Loucy (cell line): ENCODE data around the gene GATC.

Source experiments
- EZH2phosphoT487 ChIP-seq: fragments of 200-600 bp; IDR thresholded peaks from 2 replicates; pipeline ENCODE4 v1.6.1; 2018; ENCODE audit warnings: antibody characterized with exemption, mild to moderate bottlenecking, moderate library complexity, borderline replicate concordance
- TF ChIP-seq, protein P1 (sequence below): fragments of 200-600 bp; sonication (generic); conservative IDR thresholded peaks from 2 replicates; pipeline ENCODE4 v1.5.1; 2014; ENCODE audit warnings: mild to moderate bottlenecking, antibody characterized with exemption, low read length

DNA sequence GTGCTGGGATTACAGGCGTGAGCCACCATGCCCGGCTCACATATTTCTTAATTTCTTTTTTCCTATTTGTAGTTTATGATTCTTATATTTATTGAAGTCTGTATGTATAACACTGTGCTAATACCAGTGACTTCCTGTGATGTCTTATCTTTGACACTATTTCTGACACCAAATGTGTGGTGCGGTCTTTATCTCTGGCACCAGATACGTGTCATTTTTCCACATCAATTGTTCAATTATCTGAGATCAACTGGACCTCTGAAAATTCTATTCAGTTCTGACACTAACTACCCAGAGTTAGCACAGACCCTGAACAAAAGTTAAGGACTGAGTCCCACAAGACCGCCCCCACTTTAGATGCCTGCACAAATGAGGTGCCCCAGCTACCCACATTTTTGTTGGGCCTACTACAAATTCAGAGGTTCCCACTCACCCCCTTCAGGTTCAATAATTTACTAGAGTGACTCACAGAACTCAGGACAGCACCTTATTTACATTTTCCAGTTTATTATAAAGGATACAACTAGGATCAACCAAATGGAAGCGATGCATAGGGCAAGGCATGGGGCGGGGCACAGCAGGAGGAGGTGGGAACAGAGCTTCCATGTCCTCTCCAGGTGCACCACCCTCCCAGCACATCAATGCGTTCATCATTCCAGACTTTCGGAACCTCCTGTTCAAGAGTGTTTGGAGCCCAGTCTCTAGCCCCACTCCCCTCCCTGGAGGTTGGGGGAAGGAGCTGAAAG lies 35.0 kb downstream of the GATC start:
- TF ChIP-seq EZH2phosphoT487, result no peak
- TF ChIP-seq, protein P1, sequence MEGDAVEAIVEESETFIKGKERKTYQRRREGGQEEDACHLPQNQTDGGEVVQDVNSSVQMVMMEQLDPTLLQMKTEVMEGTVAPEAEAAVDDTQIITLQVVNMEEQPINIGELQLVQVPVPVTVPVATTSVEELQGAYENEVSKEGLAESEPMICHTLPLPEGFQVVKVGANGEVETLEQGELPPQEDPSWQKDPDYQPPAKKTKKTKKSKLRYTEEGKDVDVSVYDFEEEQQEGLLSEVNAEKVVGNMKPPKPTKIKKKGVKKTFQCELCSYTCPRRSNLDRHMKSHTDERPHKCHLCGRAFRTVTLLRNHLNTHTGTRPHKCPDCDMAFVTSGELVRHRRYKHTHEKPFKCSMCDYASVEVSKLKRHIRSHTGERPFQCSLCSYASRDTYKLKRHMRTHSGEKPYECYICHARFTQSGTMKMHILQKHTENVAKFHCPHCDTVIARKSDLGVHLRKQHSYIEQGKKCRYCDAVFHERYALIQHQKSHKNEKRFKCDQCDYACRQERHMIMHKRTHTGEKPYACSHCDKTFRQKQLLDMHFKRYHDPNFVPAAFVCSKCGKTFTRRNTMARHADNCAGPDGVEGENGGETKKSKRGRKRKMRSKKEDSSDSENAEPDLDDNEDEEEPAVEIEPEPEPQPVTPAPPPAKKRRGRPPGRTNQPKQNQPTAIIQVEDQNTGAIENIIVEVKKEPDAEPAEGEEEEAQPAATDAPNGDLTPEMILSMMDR, result no peak
